Astrocyte (in vitro differentiated cells and primary cell): ENCODE measurements around the gene MOK. TPM values are rescaled to one million over a fixed set of nuclear protein-coding genes. Genes with fewer than 3 reads are reported as not detected.

Experiments used
- DNase-seq: peaks from one replicate; pipeline ENCODE4 v3.0.0-alpha.2; 2010; ENCODE audit warnings: low read depth
- FAIRE-seq: peaks from 2 replicates; lab custom pipeline; 2011; peaks lifted over from hg19 to GRCh38; lab: Jason Lieb, UNC
- H2AFZ ChIP-seq: 2 replicates; pipeline ENCODE4 v1.6.0; 2012; ENCODE audit warnings: low read depth, low read length, inconsistent platforms
- H3K27ac ChIP-seq: 2 replicates; pipeline ENCODE4 v1.5.1; 2011; ENCODE audit warnings: low read depth, low read length, inconsistent platforms
- H3K27me3 ChIP-seq: 2 replicates; pipeline ENCODE4 v1.6.0; 2011; ENCODE audit warnings: low read length, inconsistent platforms; ENCODE audit not compliant: insufficient read depth
- H3K36me3 ChIP-seq: 2 replicates; pipeline ENCODE4 v1.5.1; 2011; ENCODE audit warnings: low read length, inconsistent platforms; ENCODE audit not compliant: insufficient read depth
- H3K4me1 ChIP-seq: 2 replicates; pipeline ENCODE4 v1.5.1; 2011; ENCODE audit warnings: low read length, inconsistent platforms; ENCODE audit not compliant: insufficient read depth
- H3K4me2 ChIP-seq: 2 replicates; pipeline ENCODE4 v1.6.0; 2012; ENCODE audit warnings: low read length, inconsistent platforms
- H3K4me3 ChIP-seq: 2 replicates; pipeline ENCODE4 v1.5.1; 2011; ENCODE audit warnings: low read depth, mild to moderate bottlenecking, low read length, inconsistent platforms; ENCODE audit not compliant: insufficient read depth
- H3K79me2 ChIP-seq: 2 replicates; pipeline ENCODE4 v1.6.0; 2012; ENCODE audit warnings: mild to moderate bottlenecking, low read length, inconsistent platforms; ENCODE audit not compliant: insufficient read depth
- H3K9ac ChIP-seq: 2 replicates; pipeline ENCODE4 v1.6.0; 2012; ENCODE audit warnings: mild to moderate bottlenecking, low read length, inconsistent platforms
- H3K9me3 ChIP-seq: 2 replicates; pipeline ENCODE4 v1.5.1; 2012; ENCODE audit warnings: low read depth, mild to moderate bottlenecking, low read length, inconsistent platforms; ENCODE audit not compliant: insufficient read depth
- H4K20me1 ChIP-seq: 2 replicates; pipeline ENCODE4 v1.6.0; 2012; ENCODE audit warnings: low read length, inconsistent platforms; ENCODE audit not compliant: insufficient read depth
- H3K27ac Mint-ChIP-seq: one replicate; pipeline ENCODE4 v1.8.0; 2021; ENCODE audit warnings: mild to moderate bottlenecking, mixed read lengths; ENCODE audit not compliant: unreplicated experiment
- H3K27me3 Mint-ChIP-seq: one replicate; pipeline ENCODE4 v1.8.0; 2021; ENCODE audit warnings: low read depth, mixed read lengths; ENCODE audit not compliant: unreplicated experiment
- H3K36me3 Mint-ChIP-seq: one replicate; pipeline ENCODE4 v1.8.0; 2021; ENCODE audit warnings: low read depth, mixed read lengths; ENCODE audit not compliant: unreplicated experiment
- H3K4me1 Mint-ChIP-seq: one replicate; pipeline ENCODE4 v1.8.0; 2021; ENCODE audit warnings: low read depth, mixed read lengths; ENCODE audit not compliant: unreplicated experiment
- H3K4me3 Mint-ChIP-seq: one replicate; pipeline ENCODE4 v1.8.0; 2021; ENCODE audit warnings: mild to moderate bottlenecking, moderate library complexity, mixed read lengths; ENCODE audit not compliant: unreplicated experiment
- H3K9me3 Mint-ChIP-seq: one replicate; pipeline ENCODE4 v1.8.0; 2021; ENCODE audit warnings: mild to moderate bottlenecking, mixed read lengths; ENCODE audit not compliant: unreplicated experiment
- CTCF ChIP-seq: IDR thresholded peaks from 2 replicates; pipeline ENCODE4 v1.5.1; 2011; ENCODE audit warnings: low read depth, mild to moderate bottlenecking, inconsistent platforms, low read length, moderate library complexity; ENCODE audit not compliant: insufficient read depth
- EZH2 ChIP-seq: IDR thresholded peaks from 2 replicates; pipeline ENCODE4 v1.6.1; 2012; ENCODE audit warnings: mild to moderate bottlenecking, low read length, inconsistent platforms; ENCODE audit not compliant: insufficient read depth
- total RNA-seq: library from RNA; stranded (reverse); gene quantifications from 2 replicates; pipeline ENCODE4 v1.2.1, GENCODE V29; 2021

MOK gene
- total RNA-seq, 1 donor from 2014 or later: 9.3 TPM

GRCh38 chr14:102316743-102317563 lies 12.0 kb upstream of the MOK start:
- peak overlapping the region; percentile 96 for H3K27ac Mint-ChIP-seq
- DNase-seq (peak; percentile 83), FAIRE-seq (no peak)
- Histone ChIP-seq H3K4me3 (peak overlapping the region; percentile 64), H3K36me3 (no peaks in the 10 kb centered on the region), H4K20me1 (no peaks in the 10 kb centered on the region), H3K4me1 (peaks cover 50% of the 10 kb centered on the region), H3K4me2 (peak overlapping the region; percentile 80), H3K9me3 (no peaks in the 10 kb centered on the region), H3K27me3 (no peaks in the 10 kb centered on the region), H3K9ac (peak overlapping the region; percentile 71), H3K79me2 (peaks cover 16% of the 10 kb centered on the region), H3K27ac (peak overlapping the region; percentile 78), H2AFZ (peak overlapping the region; percentile 81)
- H3K27me3 Mint-ChIP-seq: peaks cover 6% of the 10 kb centered on the region
- H3K4me1 Mint-ChIP-seq: peaks cover 9% of the 10 kb centered on the region
- peak overlapping the region; percentile 88 for H3K4me3 Mint-ChIP-seq
- no peaks in the 10 kb centered on the region for H3K9me3 Mint-ChIP-seq
- TF ChIP-seq CTCF (peak; percentile 50), EZH2 (no peak)
- H3K36me3 Mint-ChIP-seq: no peaks in the 10 kb centered on the region

- Mint-ChIP-seq H3K4me3 (peak overlapping the region; percentile 88), H3K27ac (peak overlapping the region; percentile 86)
These were observed 11.4 kb upstream of the MOK start for GRCh38 chr14:102316338-102316742.

More at GRCh38 chr14:102316338-102316742, 11.4 kb upstream of the MOK start:
- H2AFZ ChIP-seq: peak overlapping the region; percentile 65
- Mint-ChIP-seq H3K9me3 (no peaks in the 10 kb centered on the region), H3K36me3 (no peaks in the 10 kb centered on the region), H3K4me1 (peaks cover 9% of the 10 kb centered on the region), H3K27me3 (peaks cover 6% of the 10 kb centered on the region)
- H3K4me3 ChIP-seq: peak overlapping the region; percentile 45
- H3K27ac ChIP-seq: peak overlapping the region; percentile 78
- TF ChIP-seq EZH2: no peak
- TF ChIP-seq CTCF: no peak
- peak overlapping the region; percentile 80 for H3K4me2 ChIP-seq
- no peaks in the 10 kb centered on the region for H4K20me1 ChIP-seq
- H3K9ac ChIP-seq: peak overlapping the region; percentile 71
- H3K27me3 ChIP-seq: no peaks in the 10 kb centered on the region
- peaks cover 50% of the 10 kb centered on the region for H3K4me1 ChIP-seq
- no peaks in the 10 kb centered on the region for H3K9me3 ChIP-seq
- FAIRE-seq (no peak), DNase-seq (peak; percentile 78)
- peaks cover 16% of the 10 kb centered on the region for H3K79me2 ChIP-seq
- no peaks in the 10 kb centered on the region for H3K36me3 ChIP-seq
